Upper lobe of right lung (tissue), 1 donor: ENCODE data around the gene ENPEP. TPM values are rescaled to one million over a fixed set of nuclear protein-coding genes. Genes with fewer than 3 reads are reported as not detected.

Source experiments
- ATAC-seq: fragments of 200-7000 bp; cut with Tn5 transposase; one replicate; pipeline ENCODE4 v1.9.1; 2020; ENCODE audit warnings: mild to moderate bottlenecking, moderate library complexity
- DNase-seq: peaks from one replicate; pipeline ENCODE4 v3.0.0-alpha.2; 2020
- H3K27ac ChIP-seq: fragments of 200-600 bp; one replicate; pipeline ENCODE4 v1.8.0; 2022
- H3K27me3 ChIP-seq: fragments of 200-600 bp; one replicate; pipeline ENCODE4 v1.8.0; 2022; ENCODE audit warnings: mild to moderate bottlenecking
- H3K36me3 ChIP-seq: fragments of 200-600 bp; one replicate; pipeline ENCODE4 v1.8.0; 2022
- H3K4me1 ChIP-seq: fragments of 200-600 bp; one replicate; pipeline ENCODE4 v1.8.0; 2022
- H3K4me3 ChIP-seq: fragments of 200-600 bp; one replicate; pipeline ENCODE4 v1.8.0; 2022; ENCODE audit warnings: mild to moderate bottlenecking
- H3K9me3 ChIP-seq: fragments of 200-600 bp; one replicate; pipeline ENCODE4 v1.8.0; 2022
- intact Hi-C: fragments of 100-400 bp; cut with DNase I; formaldehyde crosslinking; loops from one replicate; pipeline ENCODE4 v1.11.0; 2022
- total RNA-seq: library from RNA; stranded (reverse); fragmentation: NEBNext Ultra II Directional; extraction: Animal tissue kit (Norgen Biotek cat#: 25700); gene quantifications from one replicate; pipeline ENCODE4 v1.2.1, GENCODE V29; 2021
- TF ChIP-seq, protein P1 (sequence below): fragments of 200-600 bp; IDR thresholded peaks from one replicate; pipeline ENCODE4 v1.8.0; 2022; ENCODE audit warnings: antibody characterized with exemption
- donor health status: DM: no; HTN: yes; CAD: no; lungs with severe emphysema.

ENPEP gene
- total RNA-seq, 1 donor from 2014 or later = 7.5 TPM

DNA sequence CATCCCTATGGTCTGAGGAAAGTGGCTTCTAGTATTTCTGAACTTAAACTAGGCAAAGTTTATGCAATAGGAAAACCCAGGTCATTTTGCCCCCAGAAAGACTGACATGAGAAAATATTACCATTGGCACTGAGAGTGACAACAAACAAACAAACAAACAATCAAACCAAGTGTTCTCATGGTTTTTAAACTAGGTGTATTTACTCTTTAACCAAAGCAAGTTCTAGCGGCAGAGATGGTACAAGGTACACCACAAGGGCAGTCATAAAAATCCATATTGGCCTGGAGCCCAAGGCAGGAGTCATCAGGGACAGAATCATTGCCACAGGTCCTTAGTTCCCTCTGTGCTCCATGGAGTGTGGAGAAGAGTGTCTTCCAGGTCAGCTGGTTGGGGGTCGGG is 26.0 kb upstream of the ENPEP start:
- no peaks in the 10 kb centered on the region for H3K36me3 ChIP-seq
- DNase-seq (no peak), ATAC-seq (no peak)
- TF ChIP-seq, protein P1, sequence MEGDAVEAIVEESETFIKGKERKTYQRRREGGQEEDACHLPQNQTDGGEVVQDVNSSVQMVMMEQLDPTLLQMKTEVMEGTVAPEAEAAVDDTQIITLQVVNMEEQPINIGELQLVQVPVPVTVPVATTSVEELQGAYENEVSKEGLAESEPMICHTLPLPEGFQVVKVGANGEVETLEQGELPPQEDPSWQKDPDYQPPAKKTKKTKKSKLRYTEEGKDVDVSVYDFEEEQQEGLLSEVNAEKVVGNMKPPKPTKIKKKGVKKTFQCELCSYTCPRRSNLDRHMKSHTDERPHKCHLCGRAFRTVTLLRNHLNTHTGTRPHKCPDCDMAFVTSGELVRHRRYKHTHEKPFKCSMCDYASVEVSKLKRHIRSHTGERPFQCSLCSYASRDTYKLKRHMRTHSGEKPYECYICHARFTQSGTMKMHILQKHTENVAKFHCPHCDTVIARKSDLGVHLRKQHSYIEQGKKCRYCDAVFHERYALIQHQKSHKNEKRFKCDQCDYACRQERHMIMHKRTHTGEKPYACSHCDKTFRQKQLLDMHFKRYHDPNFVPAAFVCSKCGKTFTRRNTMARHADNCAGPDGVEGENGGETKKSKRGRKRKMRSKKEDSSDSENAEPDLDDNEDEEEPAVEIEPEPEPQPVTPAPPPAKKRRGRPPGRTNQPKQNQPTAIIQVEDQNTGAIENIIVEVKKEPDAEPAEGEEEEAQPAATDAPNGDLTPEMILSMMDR = no peak
- H3K4me3 ChIP-seq = no peak overlapping the region
- no peak overlapping the region for H3K27ac ChIP-seq
- intact Hi-C loops = no loop called here
- H3K4me1 ChIP-seq = no peaks in the 10 kb centered on the region
- H3K27me3 ChIP-seq = no peaks in the 10 kb centered on the region
- H3K9me3 ChIP-seq = no peaks in the 10 kb centered on the region

DNA sequence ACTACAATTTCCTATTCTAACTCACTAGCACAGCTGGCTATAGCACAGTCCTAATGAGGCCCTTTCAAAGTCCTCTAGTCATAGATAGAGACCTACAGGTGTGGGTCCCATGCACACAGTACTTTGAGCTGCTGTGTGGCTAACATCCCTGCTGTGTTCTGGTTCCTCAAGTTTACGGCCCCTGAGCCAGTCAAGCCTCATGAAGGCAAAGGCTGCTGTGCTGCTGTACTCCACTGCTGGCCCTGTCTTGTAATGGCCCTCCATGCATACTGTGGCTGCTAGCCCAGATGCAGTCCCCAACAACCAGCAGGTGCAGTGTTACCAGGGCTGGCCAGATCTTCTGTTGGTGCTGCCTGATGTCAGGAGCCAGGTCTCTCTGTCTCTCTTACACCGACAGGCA is 23.4 kb upstream of the ENPEP start:
- H3K4me1 ChIP-seq = no peaks in the 10 kb centered on the region
- TF ChIP-seq, protein P1 = no peak
- intact Hi-C loops = no loop called here
- ATAC-seq (peak; percentile 22), DNase-seq (no peak)
- H3K4me3 ChIP-seq = no peak overlapping the region
- no peaks in the 10 kb centered on the region for H3K9me3 ChIP-seq
- H3K27me3 ChIP-seq = no peaks in the 10 kb centered on the region
- no peak overlapping the region for H3K27ac ChIP-seq
- no peaks in the 10 kb centered on the region for H3K36me3 ChIP-seq

DNA sequence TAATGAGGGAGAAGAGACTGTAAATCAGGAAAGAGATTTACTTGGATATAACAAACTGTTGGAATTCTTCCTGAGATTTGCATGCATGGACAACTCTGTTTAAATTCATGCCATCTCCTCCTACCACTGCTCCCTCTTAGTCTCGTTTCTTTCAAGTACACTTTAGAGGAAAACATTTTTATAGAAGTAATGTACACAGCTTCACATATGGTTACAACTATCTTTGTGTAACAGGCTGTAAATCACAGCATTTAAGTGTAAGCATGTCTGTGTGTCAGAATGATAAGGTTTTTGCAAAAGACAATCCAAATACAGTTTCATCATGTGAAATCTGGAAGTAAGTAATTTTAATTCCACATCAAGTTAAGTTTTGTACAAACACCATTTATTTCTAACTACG is 21.5 kb upstream of the ENPEP start:
- DNase-seq (no peak), ATAC-seq (no peak)

DNA sequence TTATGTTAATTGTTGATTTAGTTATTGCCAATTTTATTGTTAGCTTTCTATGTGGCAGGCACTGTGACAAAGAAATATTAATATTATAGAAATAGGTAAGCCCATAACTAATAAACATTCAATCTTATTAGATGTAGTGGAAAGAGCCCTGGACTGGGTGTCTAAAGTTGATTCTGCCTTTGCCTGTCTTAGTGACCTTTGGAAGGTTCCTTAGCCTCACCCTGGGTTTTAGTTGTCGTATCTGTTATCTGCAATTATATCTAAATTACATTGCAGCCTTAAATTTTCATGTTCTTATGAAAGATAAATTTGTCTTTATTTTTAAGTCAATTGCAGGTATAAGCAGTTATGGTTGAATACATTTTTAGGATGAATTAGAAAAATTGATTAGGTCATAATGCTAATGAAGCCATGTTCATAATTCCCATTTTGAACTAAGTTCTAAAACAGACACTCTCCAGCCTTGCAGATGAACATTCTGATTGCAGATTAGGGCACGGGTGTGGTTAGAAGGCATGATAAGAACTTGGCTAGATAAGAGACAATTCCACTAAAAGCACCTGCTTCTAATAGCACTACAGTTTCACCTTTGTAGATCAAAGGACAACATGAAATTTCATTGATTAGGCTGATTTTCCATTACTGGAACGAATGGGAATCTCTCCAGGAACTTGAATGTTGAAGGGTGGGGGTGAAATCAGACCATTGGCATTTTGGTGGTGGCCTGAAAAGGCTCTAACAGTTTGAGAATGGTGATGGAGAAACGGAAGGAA is 17.3 kb upstream of the ENPEP start:
- Histone ChIP-seq H3K9me3 (no peaks in the 10 kb centered on the region), H3K27me3 (no peaks in the 10 kb centered on the region), H3K36me3 (no peaks in the 10 kb centered on the region), H3K4me1 (no peaks in the 10 kb centered on the region), H3K4me3 (no peak overlapping the region), H3K27ac (no peak overlapping the region)
- DNase-seq (no peak), ATAC-seq (no peak)
- intact Hi-C loops = no loop called here
- TF ChIP-seq, protein P1 = no peak

More for the DNA sequence above, 21.5 kb upstream of the ENPEP start:
- Histone ChIP-seq H3K9me3 (no peaks in the 10 kb centered on the region), H3K27me3 (no peaks in the 10 kb centered on the region), H3K4me3 (no peak overlapping the region), H3K36me3 (no peaks in the 10 kb centered on the region), H3K27ac (no peak overlapping the region), H3K4me1 (no peaks in the 10 kb centered on the region)
- TF ChIP-seq, protein P1 = no peak
- intact Hi-C loops = no loop called here

DNA sequence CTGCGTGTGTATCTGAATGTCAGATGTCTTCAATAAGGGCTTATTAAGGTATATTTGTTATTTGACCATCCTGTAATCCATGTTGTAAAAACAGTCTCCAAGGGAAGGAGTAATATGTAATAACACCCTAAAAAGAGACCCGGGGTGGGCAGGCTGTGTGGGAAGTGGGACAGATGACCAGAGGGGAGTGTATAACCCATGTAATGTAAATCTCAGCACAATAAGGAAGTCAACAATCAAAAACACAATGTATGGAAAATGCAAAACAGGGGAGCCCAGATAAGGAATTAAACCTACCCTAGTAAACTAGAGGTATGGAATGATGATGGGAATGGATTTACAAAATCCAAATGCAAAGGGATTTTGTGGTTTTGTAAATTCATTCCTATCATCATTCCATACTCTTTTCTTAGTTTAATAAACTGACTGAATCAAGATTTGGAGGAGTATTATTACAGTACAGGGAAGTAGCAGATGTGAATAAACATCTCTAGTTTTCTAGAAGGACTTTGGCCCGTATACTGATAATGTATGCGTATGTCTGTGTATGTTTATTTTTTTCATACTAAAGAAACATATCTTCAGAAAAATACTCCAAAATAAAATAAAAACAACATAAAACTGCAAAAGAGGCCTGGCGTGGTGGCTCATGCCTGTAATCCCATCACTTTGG is 15.7 kb upstream of the ENPEP start:
- no peaks in the 10 kb centered on the region for H3K27me3 ChIP-seq
- H3K4me1 ChIP-seq = no peaks in the 10 kb centered on the region
- no peaks in the 10 kb centered on the region for H3K9me3 ChIP-seq
- intact Hi-C loops = no loop called here
- H3K27ac ChIP-seq = no peak overlapping the region
- H3K4me3 ChIP-seq = no peak overlapping the region
- H3K36me3 ChIP-seq = no peaks in the 10 kb centered on the region
- ATAC-seq (no peak), DNase-seq (no peak)
- TF ChIP-seq, protein P1 = no peak
